Mesendoderm (in vitro differentiated cells): Measurements from ENCODE around the gene MLF2.

Experiments used
- DNase-seq: peaks from one replicate; pipeline ENCODE4 v3.0.0; 2013
- H2AK5ac ChIP-seq: 2 replicates; pipeline ENCODE4 v1.6.1; 2013; ENCODE audit warnings: low read length, inconsistent platforms
- H2BK120ac ChIP-seq: 2 replicates; pipeline ENCODE4 v1.6.1; 2013; ENCODE audit warnings: low read depth, mild to moderate bottlenecking, low read length, moderate library complexity, mixed read lengths
- H2BK15ac ChIP-seq: replicated peaks from 2 replicates; pipeline ENCODE4 v1.6.1; 2013; ENCODE audit warnings: low read depth, mild to moderate bottlenecking, moderate library complexity
- H2BK5ac ChIP-seq: 2 replicates; pipeline ENCODE4 v1.6.1; 2013; ENCODE audit warnings: low read length, inconsistent platforms
- H3K18ac ChIP-seq: 2 replicates; pipeline ENCODE4 v1.6.1; 2013; ENCODE audit warnings: mild to moderate bottlenecking, low read length, mixed read lengths
- H3K23ac ChIP-seq: one replicate; pipeline ENCODE4 v1.6.1; 2013; ENCODE audit warnings: low read length
- H3K27ac ChIP-seq: 2 replicates; pipeline ENCODE4 v1.5.1; 2013; ENCODE audit warnings: low read depth, mild to moderate bottlenecking, inconsistent platforms, low read length, moderate library complexity
- H3K27me3 ChIP-seq: 2 replicates; pipeline ENCODE4 v1.6.1; 2013; ENCODE audit warnings: low read length, control low read depth, mild to moderate bottlenecking, inconsistent platforms; ENCODE audit not compliant: insufficient read depth, poor library complexity
- H3K36me3 ChIP-seq: 2 replicates; pipeline ENCODE4 v1.6.1; 2013; ENCODE audit warnings: low read length, inconsistent platforms; ENCODE audit not compliant: control insufficient read depth, insufficient read depth
- H3K4ac ChIP-seq: one replicate; pipeline ENCODE4 v1.6.1; 2013; ENCODE audit warnings: low read depth, mild to moderate bottlenecking, low read length, moderate library complexity
- H3K4me1 ChIP-seq: 2 replicates; pipeline ENCODE4 v1.6.1; 2013; ENCODE audit warnings: low read depth, low read length, inconsistent platforms; ENCODE audit not compliant: control insufficient read depth
- H3K4me2 ChIP-seq: 2 replicates; pipeline ENCODE4 v1.6.1; 2013; ENCODE audit warnings: low read length
- H3K4me3 ChIP-seq: 2 replicates; pipeline ENCODE4 v1.5.1; 2013; ENCODE audit warnings: mild to moderate bottlenecking, low read length
- H3K56ac ChIP-seq: one replicate; pipeline ENCODE4 v1.6.1; 2013; ENCODE audit warnings: low read length
- H3K79me1 ChIP-seq: 2 replicates; pipeline ENCODE4 v1.6.1; 2013; ENCODE audit warnings: low read length, inconsistent platforms
- H3K79me2 ChIP-seq: 2 replicates; pipeline ENCODE4 v1.6.1; 2013; ENCODE audit warnings: mild to moderate bottlenecking, low read length; ENCODE audit not compliant: control insufficient read depth, insufficient read depth
- H3K9ac ChIP-seq: 2 replicates; pipeline ENCODE4 v1.6.1; 2013; ENCODE audit warnings: low read length, inconsistent platforms
- H4K5ac ChIP-seq: one replicate; pipeline ENCODE4 v1.6.1; 2013; ENCODE audit warnings: low read length
- H4K8ac ChIP-seq: one replicate; pipeline ENCODE4 v1.6.1; 2013; ENCODE audit warnings: low read depth, mild to moderate bottlenecking, control low read depth, low read length, moderate library complexity
- WGBS: extraction: QIAGEN DNeasy Blood & Tissue Kit; methylation state at CpG from one replicate; pipeline ENCODE4 v1.1.7; 2013; ENCODE audit warnings: low lambda C conversion rate, missing lambda C conversion rate; ENCODE audit not compliant: insufficient coverage; ENCODE audit errors: extremely low coverage; 5-methylcytosine and 5-hydroxymethylcytosine counted together

Gene MLF2

GRCh38 chr12:6791931-6792520 lies 39.1 kb upstream of the MLF2 start:
- Histone ChIP-seq H3K4me1 (peaks cover 3% of the 10 kb centered on the region), H3K79me1 (no peaks in the 10 kb centered on the region), H3K4me3 (no peak overlapping the region), H3K56ac (no peak overlapping the region), H3K4me2 (no peak overlapping the region), H4K5ac (no peak overlapping the region), H3K27me3 (no peaks in the 10 kb centered on the region), H2AK5ac (no peak overlapping the region), H3K36me3 (no peaks in the 10 kb centered on the region), H2BK15ac (no peak overlapping the region), H3K27ac (no peak overlapping the region), H3K18ac (no peak overlapping the region), H3K4ac (no peak overlapping the region), H3K79me2 (no peaks in the 10 kb centered on the region), H3K23ac (no peak overlapping the region), H2BK5ac (no peak overlapping the region), H2BK120ac (no peak overlapping the region), H4K8ac (no peak overlapping the region), H3K9ac (no peak overlapping the region)
- WGBS: no CpG with 5 or more reads among the region's 13 CpGs
- no peak for DNase-seq

DNA sequence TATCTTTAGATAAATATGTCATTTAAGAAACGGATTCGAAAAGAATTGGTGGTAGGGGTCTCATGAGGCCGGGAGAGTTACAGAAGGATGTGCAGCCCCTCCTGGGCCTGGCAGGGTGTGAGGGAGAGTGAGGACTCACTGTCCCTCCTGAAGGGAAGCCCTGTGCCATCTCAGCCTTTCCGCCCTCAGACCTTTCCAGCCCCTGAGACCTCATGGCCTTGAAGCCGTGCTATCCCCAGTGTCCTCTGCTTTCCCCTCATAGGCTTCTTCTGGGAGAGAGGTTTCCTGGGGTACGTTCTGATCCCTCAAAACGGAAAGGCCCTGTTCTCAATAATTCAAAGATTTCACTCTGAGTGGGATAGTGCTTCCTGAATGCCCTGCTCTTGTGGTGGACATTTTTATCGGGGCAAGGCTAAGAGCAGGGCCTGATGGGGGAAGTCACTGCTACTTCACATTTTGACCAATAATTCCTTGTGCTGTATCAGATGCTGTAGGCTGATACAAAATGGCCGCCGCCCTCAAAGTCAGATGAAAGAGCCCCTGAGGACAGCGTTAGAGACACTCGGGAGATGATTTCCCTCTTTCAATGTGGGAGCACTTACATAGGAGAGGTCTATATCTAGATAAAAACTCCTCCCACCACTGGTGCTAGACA lies 37.7 kb upstream of the MLF2 start:
- no CpG with 5 or more reads among the region's 12 CpGs for WGBS
- no peaks in the 10 kb centered on the region for H3K79me1 ChIP-seq
- DNase-seq: no peak

DNA sequence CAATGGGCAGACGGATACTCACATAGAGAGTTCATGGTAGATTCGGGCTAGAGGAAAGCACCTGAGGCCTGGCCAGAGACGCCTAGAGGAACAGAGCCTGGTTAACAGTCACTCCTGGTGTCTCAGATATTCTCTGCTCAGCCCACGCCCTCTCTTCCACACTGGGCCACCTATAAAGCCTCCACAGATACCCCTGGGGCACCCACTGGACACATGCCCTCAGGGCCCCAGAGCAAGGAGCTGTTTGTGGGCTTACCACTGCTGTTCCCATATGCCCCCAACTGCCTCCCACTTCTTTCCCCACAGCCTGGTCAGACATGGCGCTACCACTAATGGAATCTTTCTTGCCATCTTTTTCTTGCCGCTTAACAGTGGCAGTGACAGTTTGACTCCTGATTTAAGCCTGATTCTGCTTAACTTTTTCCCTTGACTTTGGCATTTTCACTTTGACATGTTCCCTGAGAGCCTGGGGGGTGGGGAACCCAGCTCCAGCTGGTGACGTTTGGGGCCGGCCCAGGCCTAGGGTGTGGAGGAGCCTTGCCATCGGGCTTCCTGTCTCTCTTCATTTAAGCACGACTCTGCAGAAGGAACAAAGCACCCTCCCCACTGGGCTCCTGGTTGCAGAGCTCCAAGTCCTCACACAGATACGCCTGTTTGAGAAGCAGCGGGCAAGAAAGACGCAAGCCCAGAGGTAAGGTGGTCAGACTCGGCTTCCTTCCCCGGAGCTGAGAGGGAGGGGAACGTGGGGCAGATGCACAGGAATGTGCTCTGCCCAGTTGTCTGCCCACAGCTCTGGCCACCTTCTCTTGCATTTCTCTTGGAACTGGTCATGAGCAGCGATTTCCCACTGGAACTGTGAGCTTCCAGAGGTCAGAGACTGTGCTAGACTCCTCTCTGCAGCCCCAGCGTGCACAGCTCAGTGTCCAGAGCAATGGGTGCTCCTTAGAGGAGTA lies 36.3 kb upstream of the MLF2 start, which contains the start of gene CD4:
TSS of gene CD4 (plus strand) at position 557 of the 953 bp plus-strand sequence. CDS start 10,611 bp downstream, outside the sequence.
- no peak for DNase-seq
- H3K4me1 ChIP-seq: peaks cover 3% of the 10 kb centered on the region
- no peak within 1 kb of the TSS for H3K27ac ChIP-seq
- no peak within 1 kb of the TSS for H3K18ac ChIP-seq
- H3K4ac ChIP-seq: no peak within 1 kb of the TSS
- no peak within 1 kb of the TSS for H3K4me3 ChIP-seq
- no peak within 1 kb of the TSS for H2BK120ac ChIP-seq
- H3K27me3 ChIP-seq: no peaks in the 10 kb centered on the region
- no CpG with 5 or more reads among the region's 18 CpGs for WGBS
- no peaks in the 10 kb centered on the region for H3K36me3 ChIP-seq
- no peak within 1 kb of the TSS for H2AK5ac ChIP-seq
- H3K79me2 ChIP-seq: no peaks in the 10 kb centered on the region
- no peak within 1 kb of the TSS for H3K23ac ChIP-seq
- H2BK15ac ChIP-seq: no peak within 1 kb of the TSS
- no peak within 1 kb of the TSS for H3K4me2 ChIP-seq
- H3K79me1 ChIP-seq: no peaks in the 10 kb centered on the region
- H3K9ac ChIP-seq: peak within 1 kb of the TSS; percentile 25
- peak within 1 kb of the TSS; percentile 50 for H3K56ac ChIP-seq
- no peak within 1 kb of the TSS for H4K8ac ChIP-seq
- H4K5ac ChIP-seq: no peak within 1 kb of the TSS
- no peak within 1 kb of the TSS for H2BK5ac ChIP-seq

More for the DNA sequence above, 37.7 kb upstream of the MLF2 start:
- Histone ChIP-seq H3K27ac (no peak overlapping the region), H3K9ac (no peak overlapping the region), H3K36me3 (no peaks in the 10 kb centered on the region), H4K5ac (no peak overlapping the region), H3K56ac (no peak overlapping the region), H4K8ac (no peak overlapping the region), H3K4me1 (peaks cover 3% of the 10 kb centered on the region), H3K27me3 (no peaks in the 10 kb centered on the region), H3K18ac (no peak overlapping the region), H3K4ac (no peak overlapping the region), H2BK15ac (no peak overlapping the region), H2BK5ac (no peak overlapping the region), H3K4me2 (no peak overlapping the region), H3K4me3 (no peak overlapping the region), H2BK120ac (no peak overlapping the region), H2AK5ac (no peak overlapping the region), H3K23ac (no peak overlapping the region), H3K79me2 (no peaks in the 10 kb centered on the region)

GRCh38 chr12:6787309-6787708 lies 34.4 kb upstream of the MLF2 start:
- no peak overlapping the region for H4K5ac ChIP-seq
- H2AK5ac ChIP-seq: no peak overlapping the region
- no peak overlapping the region for H3K27ac ChIP-seq
- H3K18ac ChIP-seq: no peak overlapping the region
- no peak overlapping the region for H2BK15ac ChIP-seq
- no peak overlapping the region for H3K23ac ChIP-seq
- H3K4me1 ChIP-seq: peaks cover 3% of the 10 kb centered on the region
- H3K9ac ChIP-seq: no peak overlapping the region
- no peaks in the 10 kb centered on the region for H3K36me3 ChIP-seq
- no peak overlapping the region for H3K56ac ChIP-seq
- H3K4me3 ChIP-seq: no peak overlapping the region
- no peaks in the 10 kb centered on the region for H3K79me2 ChIP-seq
- H4K8ac ChIP-seq: no peak overlapping the region
- no peak overlapping the region for H2BK120ac ChIP-seq
- no CpG with 5 or more reads among the region's 5 CpGs for WGBS
- H3K27me3 ChIP-seq: no peaks in the 10 kb centered on the region
- H3K79me1 ChIP-seq: no peaks in the 10 kb centered on the region
- no peak overlapping the region for H3K4me2 ChIP-seq
- H2BK5ac ChIP-seq: no peak overlapping the region
- DNase-seq: no peak
- no peak overlapping the region for H3K4ac ChIP-seq

- no CpG with 5 or more reads among the region's 9 CpGs for WGBS
- no peak overlapping the region for H3K18ac ChIP-seq
- H3K9ac ChIP-seq: no peak overlapping the region
- H2BK5ac ChIP-seq: no peak overlapping the region
- peak overlapping the region; percentile 37 for H3K56ac ChIP-seq
- H4K5ac ChIP-seq: no peak overlapping the region
- H3K4me1 ChIP-seq: peaks cover 3% of the 10 kb centered on the region
- H3K79me1 ChIP-seq: no peaks in the 10 kb centered on the region
- H3K79me2 ChIP-seq: no peaks in the 10 kb centered on the region
- no peaks in the 10 kb centered on the region for H3K27me3 ChIP-seq
- no peak overlapping the region for H4K8ac ChIP-seq
- H3K36me3 ChIP-seq: no peaks in the 10 kb centered on the region
- H2AK5ac ChIP-seq: no peak overlapping the region
- no peak overlapping the region for H3K4ac ChIP-seq
- H3K4me2 ChIP-seq: no peak overlapping the region
- H3K4me3 ChIP-seq: no peak overlapping the region
- no peak for DNase-seq
- H3K23ac ChIP-seq: no peak overlapping the region
- H2BK120ac ChIP-seq: no peak overlapping the region
- no peak overlapping the region for H3K27ac ChIP-seq
- no peak overlapping the region for H2BK15ac ChIP-seq
Measured at GRCh38 chr12:6786416-6787094, 33.6 kb upstream of the MLF2 start.
